Activated CD8-positive, alpha-beta T cell treated with anti-CD3 and anti-CD28 coated beads, Interleukin-2, amount 10 ng/mL, durations not matched to agents 7 days and 5 days (primary cell): ENCODE results near the gene CEP57L1. TPM values are rescaled to one million over a fixed set of nuclear protein-coding genes. Genes with fewer than 3 reads are reported as not detected.
"Not testable (repeated sequence)": the region's sequence is repeated elsewhere in the genome, so short reads cannot be mapped to it uniquely, and the experiment has no call there.

ENCODE experiments used
- ATAC-seq: fragments of 150-1000 bp; cut with Tn5 transposase; one replicate; pipeline ENCODE4 v1.10.0; 2021; ENCODE audit warnings: moderate library complexity
- CTCF ChIA-PET: fragments of 350-600 bp; sonication (Branson Sonifier 250); formaldehyde crosslinking; loops from one replicate; lab custom pipeline; 2021; ENCODE audit warnings: antibody characterized with exemption; lab: Charles Lee
- POLR2A ChIA-PET: fragments of 350-600 bp; sonication (Branson Sonifier 250); formaldehyde crosslinking; loops from one replicate; lab custom pipeline; 2021; ENCODE audit warnings: antibody characterized with exemption; lab: Charles Lee
- DNase-seq: peaks from one replicate; pipeline ENCODE4 v3.0.0-alpha.2; 2020
- H3K27ac Mint-ChIP-seq: one replicate; pipeline ENCODE4 v1.8.0; 2021; ENCODE audit warnings: mild to moderate bottlenecking, mixed read lengths
- H3K27me3 Mint-ChIP-seq: one replicate; pipeline ENCODE4 v1.8.0; 2021; ENCODE audit warnings: low read depth, mixed read lengths
- H3K36me3 Mint-ChIP-seq: one replicate; pipeline ENCODE4 v1.8.0; 2021; ENCODE audit warnings: low read depth, mixed read lengths
- H3K4me1 Mint-ChIP-seq: one replicate; pipeline ENCODE4 v1.8.0; 2021; ENCODE audit warnings: low read depth, mixed read lengths
- H3K4me3 Mint-ChIP-seq: one replicate; pipeline ENCODE4 v1.8.0; 2021; ENCODE audit warnings: mild to moderate bottlenecking, mixed read lengths
- H3K9me3 Mint-ChIP-seq: one replicate; pipeline ENCODE4 v1.8.0; 2022; ENCODE audit warnings: mixed read lengths; ENCODE audit not compliant: insufficient read depth
- total RNA-seq, 2 experiments: library from RNA; stranded (reverse); gene quantifications; one replicate each; pipeline ENCODE4 v1.2.3, GENCODE V29; 2021

CEP57L1 gene
- total RNA-seq, 2 experiments from 2014 or later, result 25.2 to 25.3 TPM

- POLR2A ChIA-PET, result no interaction called here
- ATAC-seq, result no peak
- Mint-ChIP-seq H3K9me3 (no peaks in the 10 kb centered on the region), H3K4me3 (no peak overlapping the region), H3K27me3 (peaks cover 2% of the 10 kb centered on the region), H3K36me3 (no peaks in the 10 kb centered on the region), H3K27ac (no peak overlapping the region), H3K4me1 (peaks cover 24% of the 10 kb centered on the region)
- CTCF ChIA-PET, result interaction anchor here (1.1 to 5.8 kb wide), 13 partner anchors 17 to 535 kb away, joined by 3 to 99 read pairs (median 5); partner anchors contain the start of genes CEP57L1 and SESN1
- no peak for DNase-seq
Measured at GRCh38 chr6:109075934-109076333, 19.4 kb upstream of the CEP57L1 start.

- ChIA-PET POLR2A (no interaction called here), CTCF (interaction anchor here (0.8 to 3.1 kb wide), 6 partner anchors 66 to 535 kb away, joined by 3 to 12 read pairs (median 4); no protein-coding TSS in a partner anchor)
- no peak for ATAC-seq
Measured at GRCh38 chr6:109076377-109076776, 18.9 kb upstream of the CEP57L1 start.

GRCh38 chr6:109079981-109080380, 15.3 kb upstream of the CEP57L1 start:
- Mint-ChIP-seq H3K27me3 (peaks cover 2% of the 10 kb centered on the region), H3K4me3 (no peak overlapping the region), H3K4me1 (peaks cover 5% of the 10 kb centered on the region), H3K36me3 (no peaks in the 10 kb centered on the region), H3K27ac (no peak overlapping the region), H3K9me3 (no peaks in the 10 kb centered on the region)
- CTCF ChIA-PET, result interaction anchor here (0.7 to 1.0 kb wide), 4 partner anchors 8 to 303 kb away, joined by 3 to 4 read pairs (median 3); no protein-coding TSS in a partner anchor
- POLR2A ChIA-PET, result interaction anchor here (0.6 to 1.5 kb wide), 2 partner anchors 15 to 146 kb away, joined by 3 to 4 read pairs; partner anchors contain the start of genes CEP57L1 and SESN1
- ATAC-seq, result no peak
- no peak for DNase-seq

More at GRCh38 chr6:109076377-109076776, 18.9 kb upstream of the CEP57L1 start:
- H3K27ac Mint-ChIP-seq, result no peak overlapping the region
- H3K27me3 Mint-ChIP-seq, result peaks cover 2% of the 10 kb centered on the region
- H3K4me3 Mint-ChIP-seq, result no peak overlapping the region
- DNase-seq, result no peak
- no peaks in the 10 kb centered on the region for H3K9me3 Mint-ChIP-seq
- H3K36me3 Mint-ChIP-seq, result no peaks in the 10 kb centered on the region
- peaks cover 19% of the 10 kb centered on the region for H3K4me1 Mint-ChIP-seq

- Mint-ChIP-seq H3K4me3 (no peak overlapping the region), H3K27ac (no peak overlapping the region), H3K4me1 (peaks cover 5% of the 10 kb centered on the region), H3K9me3 (no peaks in the 10 kb centered on the region), H3K36me3 (no peaks in the 10 kb centered on the region), H3K27me3 (peaks cover 2% of the 10 kb centered on the region)
- ChIA-PET POLR2A (no interaction called here), CTCF (interaction anchor here (0.6 to 1.5 kb wide), 3 partner anchors 8 to 569 kb away, joined by 3 to 11 read pairs (median 3); no protein-coding TSS in a partner anchor)
- ATAC-seq, result no peak
- no peak for DNase-seq
Measured at GRCh38 chr6:109081026-109081425, 14.3 kb upstream of the CEP57L1 start.

GRCh38 chr6:109081516-109082187, 13.7 kb upstream of the CEP57L1 start:
- no peaks in the 10 kb centered on the region for H3K36me3 Mint-ChIP-seq
- ATAC-seq (no peak), DNase-seq (no peak)
- no peak overlapping the region for H3K27ac Mint-ChIP-seq
- H3K4me3 Mint-ChIP-seq, result no peak overlapping the region
- H3K9me3 Mint-ChIP-seq, result no peaks in the 10 kb centered on the region
- ChIA-PET POLR2A (no interaction called here), CTCF (interaction anchor here (0.6 to 1.5 kb wide), 4 partner anchors 9 to 570 kb away, joined by 3 to 11 read pairs (median 3); no protein-coding TSS in a partner anchor)
- no peaks in the 10 kb centered on the region for H3K4me1 Mint-ChIP-seq
- H3K27me3 Mint-ChIP-seq, result peaks cover 2% of the 10 kb centered on the region

GRCh38 chr6:109082188-109082577, 13.1 kb upstream of the CEP57L1 start:
- Mint-ChIP-seq H3K27ac (no peak overlapping the region), H3K4me1 (no peaks in the 10 kb centered on the region), H3K9me3 (no peaks in the 10 kb centered on the region), H3K4me3 (no peak overlapping the region), H3K36me3 (no peaks in the 10 kb centered on the region), H3K27me3 (peaks cover 2% of the 10 kb centered on the region)
- DNase-seq, result no peak
- POLR2A ChIA-PET, result no interaction called here
- CTCF ChIA-PET, result interaction anchor here (1.0 to 1.5 kb wide), 3 partner anchors 10 to 246 kb away, joined by 3 to 11 read pairs (median 3); no protein-coding TSS in a partner anchor
- ATAC-seq, result no peak

- ChIA-PET POLR2A (interaction anchor here (1.3 kb wide), 1 partner anchor 11 kb away, joined by 5 read pairs; the partner anchor contains the start of genes CEP57L1 and SESN1), CTCF (interaction anchor here (0.9 to 1.9 kb wide), 3 partner anchors 9 to 12 kb away, joined by 4 to 9 read pairs (median 4); no protein-coding TSS in a partner anchor)
- Mint-ChIP-seq H3K36me3 (peaks cover 1% of the 10 kb centered on the region), H3K4me3 (no peak overlapping the region), H3K4me1 (no peaks in the 10 kb centered on the region), H3K9me3 (no peaks in the 10 kb centered on the region), H3K27ac (no peak overlapping the region), H3K27me3 (peaks cover 2% of the 10 kb centered on the region)
- DNase-seq (no peak), ATAC-seq (no peak)
Measured at GRCh38 chr6:109083657-109084056, 11.7 kb upstream of the CEP57L1 start.

GRCh38 chr6:109084146-109084545, 11.2 kb upstream of the CEP57L1 start:
- not testable (repeated sequence) for DNase-seq, H3K36me3 Mint-ChIP-seq, H3K4me3 Mint-ChIP-seq, H3K9me3 Mint-ChIP-seq, H3K4me1 Mint-ChIP-seq, H3K27ac Mint-ChIP-seq, ATAC-seq, H3K27me3 Mint-ChIP-seq
- ChIA-PET CTCF (interaction anchor here (0.9 to 1.9 kb wide), 4 partner anchors 9 to 13 kb away, joined by 4 to 9 read pairs (median 4); partner anchors contain the start of gene SESN1), POLR2A (interaction anchor here (1.3 kb wide), 1 partner anchor 11 kb away, joined by 5 read pairs; the partner anchor contains the start of genes CEP57L1 and SESN1)

- ChIA-PET POLR2A (no interaction called here), CTCF (interaction anchor here (1.1 kb wide), 1 partner anchor 293 kb away, joined by 3 read pairs; no protein-coding TSS in a partner anchor)
- H3K36me3 Mint-ChIP-seq, result peaks cover 4% of the 10 kb centered on the region
- DNase-seq (no peak), ATAC-seq (no peak)
- no peaks in the 10 kb centered on the region for H3K9me3 Mint-ChIP-seq
- no peak overlapping the region for H3K4me3 Mint-ChIP-seq
- peaks cover 18% of the 10 kb centered on the region for H3K4me1 Mint-ChIP-seq
- H3K27me3 Mint-ChIP-seq, result no peaks in the 10 kb centered on the region
- no peak overlapping the region for H3K27ac Mint-ChIP-seq
Measured at GRCh38 chr6:109087661-109088264, 7.5 kb upstream of the CEP57L1 start.

GRCh38 chr6:109088995-109089394, 6.3 kb upstream of the CEP57L1 start:
- H3K27ac Mint-ChIP-seq, result no peak overlapping the region
- H3K27me3 Mint-ChIP-seq, result no peaks in the 10 kb centered on the region
- no peak overlapping the region for H3K4me3 Mint-ChIP-seq
- no peaks in the 10 kb centered on the region for H3K9me3 Mint-ChIP-seq
- DNase-seq, result no peak
- ChIA-PET CTCF (interaction anchor here (1.8 kb wide), 1 partner anchor 18 kb away, joined by 7 read pairs; no protein-coding TSS in a partner anchor), POLR2A (interaction anchor here (0.7 kb wide), 1 partner anchor 294 kb away, joined by 3 read pairs; no protein-coding TSS in a partner anchor)
- H3K36me3 Mint-ChIP-seq, result peaks cover 4% of the 10 kb centered on the region
- H3K4me1 Mint-ChIP-seq, result peaks cover 20% of the 10 kb centered on the region
- ATAC-seq, result no peak

GRCh38 chr6:109091314-109092024, 3.8 kb upstream of the CEP57L1 start:
- Mint-ChIP-seq H3K4me3 (peak overlapping the region; percentile 37), H3K36me3 (peaks cover 7% of the 10 kb centered on the region), H3K9me3 (no peaks in the 10 kb centered on the region), H3K27me3 (no peaks in the 10 kb centered on the region), H3K4me1 (peaks cover 29% of the 10 kb centered on the region), H3K27ac (no peak overlapping the region)
- ChIA-PET CTCF (interaction anchor here (0.6 to 2.3 kb wide), 4 partner anchors 151 to 571 kb away, joined by 3 to 5 read pairs (median 3); no protein-coding TSS in a partner anchor), POLR2A (no interaction called here)
- no peak for ATAC-seq
- DNase-seq, result no peak
